RWPE2 (cell line): ENCODE measurements around the gene OPRD1.

ENCODE experiments used
- ATAC-seq: fragments of 200-7000 bp; cut with Tn5 transposase; 3 replicates; pipeline ENCODE4 v1.9.1; 2021; ENCODE audit warnings: low read depth
- DNase-seq: peaks from one replicate; pipeline ENCODE4 v3.0.0-alpha.2; 2020; ENCODE audit warnings: low spot score
- H3K27ac ChIP-seq: fragments of 450-650 bp; 2 replicates; pipeline ENCODE4 v1.5.1; 2017; ENCODE audit warnings: mild to moderate bottlenecking; ENCODE audit not compliant: poor library complexity, severe bottlenecking
- H3K27me3 ChIP-seq: fragments of 250-450 bp; sonication (Bioruptor Pico); 2 replicates; pipeline ENCODE4 v1.5.1; 2021; ENCODE audit warnings: mild to moderate bottlenecking, moderate library complexity; ENCODE audit not compliant: insufficient read depth, poor library complexity, severe bottlenecking
- H3K36me3 ChIP-seq: fragments of 250-450 bp; sonication (Bioruptor Pico); 2 replicates; pipeline ENCODE4 v1.5.1; 2020; ENCODE audit warnings: low read depth, mild to moderate bottlenecking, moderate library complexity
- H3K4me1 ChIP-seq: fragments of 250-450 bp; sonication (Bioruptor Pico); 2 replicates; pipeline ENCODE4 v1.5.1; 2021; ENCODE audit warnings: mild to moderate bottlenecking, moderate library complexity; ENCODE audit not compliant: insufficient read depth, poor library complexity, severe bottlenecking
- H3K4me3 ChIP-seq: fragments of 250-450 bp; sonication (Bioruptor Pico); 2 replicates; pipeline ENCODE4 v1.5.1; 2021; ENCODE audit warnings: mild to moderate bottlenecking, moderate library complexity; ENCODE audit not compliant: severe bottlenecking
- H3K9me3 ChIP-seq: fragments of 250-450 bp; sonication (Bioruptor Pico); 2 replicates; pipeline ENCODE4 v1.5.1; 2021; ENCODE audit warnings: mild to moderate bottlenecking, moderate library complexity; ENCODE audit not compliant: severe bottlenecking
- CTCF ChIP-seq: fragments of 450-650 bp; IDR thresholded peaks from one replicate; pipeline ENCODE4 v1.5.1; 2017; ENCODE audit warnings: mild to moderate bottlenecking, moderate library complexity; ENCODE audit not compliant: poor library complexity, severe bottlenecking

The OPRD1 gene

DNA sequence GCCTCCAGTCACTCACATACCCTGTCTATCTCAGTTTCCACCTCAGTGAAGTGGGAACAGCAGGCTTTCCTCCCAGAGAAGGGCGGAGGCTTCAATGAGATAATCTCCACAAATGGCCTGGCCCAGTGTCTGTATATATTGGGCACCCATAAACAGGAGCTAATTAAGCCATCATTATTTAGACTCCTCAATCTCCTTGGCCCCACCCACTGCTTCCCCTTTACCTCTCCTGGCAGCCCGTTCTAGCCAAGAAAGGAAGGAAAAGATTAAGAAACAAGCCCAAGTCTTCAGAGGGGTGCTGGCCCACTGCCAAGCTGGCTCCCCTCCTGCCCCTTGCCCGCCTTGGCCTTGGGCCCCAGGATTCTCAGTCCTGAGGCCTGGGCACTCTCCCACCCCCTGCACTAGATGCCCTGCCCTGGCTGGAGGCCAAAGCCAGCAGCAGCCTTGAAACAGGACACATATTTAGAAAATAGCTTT, 86.5 kb downstream of the OPRD1 start:
- ATAC-seq = no peak
- no peak for DNase-seq
- H3K9me3 ChIP-seq = no peaks in the 10 kb centered on the region

GRCh38 chr1:28899267-28899666, 87.3 kb downstream of the OPRD1 start:
- no peaks in the 10 kb centered on the region for H3K4me1 ChIP-seq
- DNase-seq (no peak), ATAC-seq (no peak)
- no peaks in the 10 kb centered on the region for H3K27me3 ChIP-seq
- no peak for TF ChIP-seq CTCF
- H3K36me3 ChIP-seq = no peaks in the 10 kb centered on the region
- H3K4me3 ChIP-seq = no peak overlapping the region
- H3K27ac ChIP-seq = no peak overlapping the region
- H3K9me3 ChIP-seq = no peaks in the 10 kb centered on the region

More for the DNA sequence above, 86.5 kb downstream of the OPRD1 start:
- Histone ChIP-seq H3K27ac (no peak overlapping the region), H3K4me3 (no peak overlapping the region), H3K4me1 (no peaks in the 10 kb centered on the region), H3K27me3 (no peaks in the 10 kb centered on the region), H3K36me3 (no peaks in the 10 kb centered on the region)
- TF ChIP-seq CTCF = no peak

- no peaks in the 10 kb centered on the region for H3K4me1 ChIP-seq
- TF ChIP-seq CTCF = no peak
- H3K36me3 ChIP-seq = no peaks in the 10 kb centered on the region
- ATAC-seq (no peak), DNase-seq (no peak)
- H3K9me3 ChIP-seq = no peaks in the 10 kb centered on the region
- no peaks in the 10 kb centered on the region for H3K27me3 ChIP-seq
- H3K4me3 ChIP-seq = no peak overlapping the region
- no peak overlapping the region for H3K27ac ChIP-seq
These were observed 88.6 kb downstream of the OPRD1 start for GRCh38 chr1:28900562-28900961.

DNA sequence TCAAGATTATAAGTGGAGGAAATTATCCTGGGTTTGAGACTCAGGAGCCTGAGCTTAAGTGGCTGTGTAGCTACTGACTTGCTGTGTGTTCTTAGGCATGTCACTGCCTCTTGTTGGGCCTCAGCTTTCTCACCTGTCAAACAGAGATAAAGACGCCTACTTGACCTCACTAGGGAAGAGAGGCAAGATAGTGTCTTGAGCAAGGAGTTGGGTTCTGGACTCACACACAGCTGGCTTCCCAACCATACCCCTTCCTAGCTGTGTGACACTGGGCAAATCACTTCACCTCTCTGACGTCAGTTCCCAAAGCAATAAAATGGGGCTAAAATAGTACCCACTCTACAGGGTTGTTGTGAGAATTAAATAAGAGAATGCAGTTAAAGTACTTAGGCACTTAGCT, 90.8 kb downstream of the OPRD1 start:
- H3K27ac ChIP-seq = no peak overlapping the region
- no peaks in the 10 kb centered on the region for H3K36me3 ChIP-seq
- H3K4me1 ChIP-seq = no peaks in the 10 kb centered on the region
- DNase-seq (no peak), ATAC-seq (no peak)
- TF ChIP-seq CTCF = no peak
- no peak overlapping the region for H3K4me3 ChIP-seq
- H3K9me3 ChIP-seq = no peaks in the 10 kb centered on the region
- H3K27me3 ChIP-seq = no peaks in the 10 kb centered on the region

DNA sequence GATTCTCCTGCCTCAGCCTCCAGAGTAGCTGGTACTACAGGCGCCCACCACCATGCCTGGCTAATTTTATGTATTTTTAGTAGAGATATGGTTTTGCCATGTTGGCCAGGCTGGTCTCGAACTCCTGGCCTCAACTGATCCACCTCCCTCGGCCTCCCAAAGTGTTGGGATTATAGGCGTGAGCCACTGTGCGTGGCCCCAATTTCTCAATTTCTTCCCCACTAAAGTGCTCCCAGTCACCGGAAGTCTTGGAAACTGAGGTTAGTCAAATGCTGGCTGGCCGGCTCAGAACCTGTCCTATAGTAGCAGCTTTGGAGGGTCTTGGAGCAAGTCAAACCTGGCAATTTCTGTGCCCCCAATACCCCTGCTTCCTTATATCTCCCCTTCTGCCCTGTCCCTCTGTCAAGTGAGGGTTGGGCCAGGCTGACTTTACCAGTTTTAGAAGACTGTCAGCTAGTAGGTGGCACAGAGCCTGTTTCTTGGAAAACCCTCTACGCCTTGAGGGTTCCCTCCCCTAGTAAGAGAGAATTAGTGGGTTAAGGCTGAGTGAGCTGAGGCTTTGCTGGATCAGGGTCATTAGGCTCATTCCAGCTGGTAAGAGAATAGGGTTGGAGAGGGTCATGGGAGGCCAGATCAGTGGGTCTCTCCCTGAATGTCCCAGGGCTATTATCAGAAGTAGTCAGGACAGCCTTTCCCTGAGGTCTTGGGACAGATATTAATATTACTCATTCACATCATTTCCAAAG, 94.1 kb downstream of the OPRD1 start:
- no peaks in the 10 kb centered on the region for H3K27me3 ChIP-seq
- no peak overlapping the region for H3K4me3 ChIP-seq
- ATAC-seq (no peak), DNase-seq (no peak)
- no peaks in the 10 kb centered on the region for H3K4me1 ChIP-seq
- H3K9me3 ChIP-seq = no peaks in the 10 kb centered on the region
- no peaks in the 10 kb centered on the region for H3K36me3 ChIP-seq
- TF ChIP-seq CTCF = no peak
- no peak overlapping the region for H3K27ac ChIP-seq
